ENCODE data around the gene EXOC2.

- no peak for TF ChIP-seq CTCF (IDR thresholded peaks at IDR 0.05)
- no peak for TF ChIP-seq EZH2 (IDR thresholded peaks at IDR 0.05)
Observed at GRCh38 chr6:508614-509013, 184.3 kb downstream of the EXOC2 start.
